GM18951 (cell line): ENCODE measurements around the gene VTCN1.

ENCODE experiments used
- POLR2A ChIP-seq: IDR thresholded peaks from 4 replicates; pipeline ENCODE4 v1.6.1; 2011; ENCODE audit warnings: mild to moderate bottlenecking; ENCODE audit not compliant: insufficient read length, insufficient read depth; ENCODE audit errors: extremely low read depth
- in situ Hi-C: fragments of 300-500 bp; cut with MboI; formaldehyde crosslinking; loops from one replicate; pipeline ENCODE4 v1.12.0; 2022; ENCODE audit warnings: low sequenced_read_pairs, mixed read lengths, inconsistent platforms; ENCODE audit not compliant: unreplicated experiment

Gene VTCN1

GRCh38 chr1:117189726-117190125, 21.0 kb downstream of the VTCN1 start:
- TF ChIP-seq POLR2A, result no peak
- in situ Hi-C loops, result no loop called here

GRCh38 chr1:117188816-117189437, 21.8 kb downstream of the VTCN1 start:
- TF ChIP-seq POLR2A, result no peak
- in situ Hi-C loops, result no loop called here

GRCh38 chr1:117188170-117188815, 22.4 kb downstream of the VTCN1 start:
- TF ChIP-seq POLR2A, result no peak

GRCh38 chr1:117183112-117183511, 27.6 kb downstream of the VTCN1 start:
- in situ Hi-C loops, result no loop called here
- no peak for TF ChIP-seq POLR2A

More at GRCh38 chr1:117188170-117188815, 22.4 kb downstream of the VTCN1 start:
- in situ Hi-C loops, result no loop called here

- in situ Hi-C loops, result no loop called here
- TF ChIP-seq POLR2A, result no peak
These were observed 28.4 kb downstream of the VTCN1 start for GRCh38 chr1:117182319-117182718.

GRCh38 chr1:117181630-117182041, 29.1 kb downstream of the VTCN1 start:
- in situ Hi-C loops, result no loop called here
- no peak for TF ChIP-seq POLR2A

GRCh38 chr1:117180147-117180967, 30.4 kb downstream of the VTCN1 start:
- in situ Hi-C loops, result no loop called here
- no peak for TF ChIP-seq POLR2A

- in situ Hi-C loops, result no loop called here
These were observed 31.3 kb downstream of the VTCN1 start for GRCh38 chr1:117179471-117179870.

GRCh38 chr1:117178756-117179155, 32.0 kb downstream of the VTCN1 start:
- in situ Hi-C loops, result no loop called here
- no peak for TF ChIP-seq POLR2A

More at GRCh38 chr1:117179471-117179870, 31.3 kb downstream of the VTCN1 start:
- no peak for TF ChIP-seq POLR2A

- no peak for TF ChIP-seq POLR2A
- in situ Hi-C loops, result no loop called here
These were observed 33.4 kb downstream of the VTCN1 start for GRCh38 chr1:117177376-117177775.

GRCh38 chr1:117176579-117176978, 34.1 kb downstream of the VTCN1 start:
- in situ Hi-C loops, result no loop called here
- no peak for TF ChIP-seq POLR2A

- TF ChIP-seq POLR2A, result no peak
These were observed 35.9 kb downstream of the VTCN1 start for GRCh38 chr1:117174851-117175250.

GRCh38 chr1:117173691-117174090, 37.0 kb downstream of the VTCN1 start:
- TF ChIP-seq POLR2A, result no peak
- in situ Hi-C loops, result no loop called here

More at GRCh38 chr1:117174851-117175250, 35.9 kb downstream of the VTCN1 start:
- in situ Hi-C loops, result no loop called here
